ENCODE measurements around the gene ARHGEF7. TPM values are rescaled to one million over a fixed set of nuclear protein-coding genes. Genes with fewer than 3 reads are reported as not detected.

Gene ARHGEF7
- total RNA-seq, 3 donors from 2014 or later (not counting 1 experiment from before 2014, with no cell fraction given) = 99.9 to 135 (median 105) TPM

DNA sequence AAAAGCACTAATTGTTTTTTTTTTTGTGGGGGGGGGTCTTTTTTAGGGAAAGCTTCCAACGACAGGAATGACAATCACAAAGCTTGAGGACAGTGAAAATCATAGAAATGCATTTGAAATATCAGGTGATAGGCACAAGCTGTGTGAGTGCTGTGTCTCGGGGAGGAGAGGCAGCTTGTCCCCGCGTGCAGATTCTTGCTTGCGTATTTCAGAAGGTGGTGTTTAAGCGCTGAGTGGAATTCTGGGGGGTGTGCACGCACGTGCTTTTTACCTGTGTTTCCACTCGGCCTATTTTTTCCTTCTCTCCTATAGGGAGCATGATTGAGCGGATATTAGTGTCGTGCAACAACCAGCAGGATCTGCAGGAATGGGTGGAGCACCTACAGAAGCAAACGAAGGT lies 165.1 kb downstream of the ARHGEF7 start:
- no peak overlapping the region for H3K27ac Mint-ChIP-seq
- intact Hi-C loops (cut with micrococcal nuclease) = no loop called here
- TF ChIP-seq, protein P1, sequence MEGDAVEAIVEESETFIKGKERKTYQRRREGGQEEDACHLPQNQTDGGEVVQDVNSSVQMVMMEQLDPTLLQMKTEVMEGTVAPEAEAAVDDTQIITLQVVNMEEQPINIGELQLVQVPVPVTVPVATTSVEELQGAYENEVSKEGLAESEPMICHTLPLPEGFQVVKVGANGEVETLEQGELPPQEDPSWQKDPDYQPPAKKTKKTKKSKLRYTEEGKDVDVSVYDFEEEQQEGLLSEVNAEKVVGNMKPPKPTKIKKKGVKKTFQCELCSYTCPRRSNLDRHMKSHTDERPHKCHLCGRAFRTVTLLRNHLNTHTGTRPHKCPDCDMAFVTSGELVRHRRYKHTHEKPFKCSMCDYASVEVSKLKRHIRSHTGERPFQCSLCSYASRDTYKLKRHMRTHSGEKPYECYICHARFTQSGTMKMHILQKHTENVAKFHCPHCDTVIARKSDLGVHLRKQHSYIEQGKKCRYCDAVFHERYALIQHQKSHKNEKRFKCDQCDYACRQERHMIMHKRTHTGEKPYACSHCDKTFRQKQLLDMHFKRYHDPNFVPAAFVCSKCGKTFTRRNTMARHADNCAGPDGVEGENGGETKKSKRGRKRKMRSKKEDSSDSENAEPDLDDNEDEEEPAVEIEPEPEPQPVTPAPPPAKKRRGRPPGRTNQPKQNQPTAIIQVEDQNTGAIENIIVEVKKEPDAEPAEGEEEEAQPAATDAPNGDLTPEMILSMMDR (IDR thresholded peaks at IDR 0.05) = no peak
- no peaks in the 10 kb centered on the region for H3K4me1 Mint-ChIP-seq
- DNase-seq = no peak
- H3K9me3 Mint-ChIP-seq = no peaks in the 10 kb centered on the region
- H3K4me1 ChIP-seq (ENCODE audit: control insufficient read depth, insufficient read depth, low read length) = no peaks in the 10 kb centered on the region
- H3K36me3 ChIP-seq (ENCODE audit: control insufficient read depth, insufficient read depth, low read length) = peaks cover 84% of the 10 kb centered on the region
- WGBS (ENCODE audit: insufficient coverage) = 97% methylated on average over 12 of the region's 12 CpGs
- H3K27ac ChIP-seq (ENCODE audit: low read length) = no peak overlapping the region
- no peaks in the 10 kb centered on the region for H3K27me3 ChIP-seq (ENCODE audit: control insufficient read depth, insufficient read depth, low read length)
- no peak for ATAC-seq
- no peak overlapping the region for H3K4me3 Mint-ChIP-seq
- no peaks in the 10 kb centered on the region for H3K9me3 ChIP-seq (ENCODE audit: control insufficient read depth, insufficient read depth, low read length)
- H3K36me3 Mint-ChIP-seq = peaks cover 5% of the 10 kb centered on the region
- H3K4me3 ChIP-seq (ENCODE audit: low read length) = no peak overlapping the region
- no peaks in the 10 kb centered on the region for H3K27me3 Mint-ChIP-seq (ENCODE audit: low read depth in 2 of 2)

DNA sequence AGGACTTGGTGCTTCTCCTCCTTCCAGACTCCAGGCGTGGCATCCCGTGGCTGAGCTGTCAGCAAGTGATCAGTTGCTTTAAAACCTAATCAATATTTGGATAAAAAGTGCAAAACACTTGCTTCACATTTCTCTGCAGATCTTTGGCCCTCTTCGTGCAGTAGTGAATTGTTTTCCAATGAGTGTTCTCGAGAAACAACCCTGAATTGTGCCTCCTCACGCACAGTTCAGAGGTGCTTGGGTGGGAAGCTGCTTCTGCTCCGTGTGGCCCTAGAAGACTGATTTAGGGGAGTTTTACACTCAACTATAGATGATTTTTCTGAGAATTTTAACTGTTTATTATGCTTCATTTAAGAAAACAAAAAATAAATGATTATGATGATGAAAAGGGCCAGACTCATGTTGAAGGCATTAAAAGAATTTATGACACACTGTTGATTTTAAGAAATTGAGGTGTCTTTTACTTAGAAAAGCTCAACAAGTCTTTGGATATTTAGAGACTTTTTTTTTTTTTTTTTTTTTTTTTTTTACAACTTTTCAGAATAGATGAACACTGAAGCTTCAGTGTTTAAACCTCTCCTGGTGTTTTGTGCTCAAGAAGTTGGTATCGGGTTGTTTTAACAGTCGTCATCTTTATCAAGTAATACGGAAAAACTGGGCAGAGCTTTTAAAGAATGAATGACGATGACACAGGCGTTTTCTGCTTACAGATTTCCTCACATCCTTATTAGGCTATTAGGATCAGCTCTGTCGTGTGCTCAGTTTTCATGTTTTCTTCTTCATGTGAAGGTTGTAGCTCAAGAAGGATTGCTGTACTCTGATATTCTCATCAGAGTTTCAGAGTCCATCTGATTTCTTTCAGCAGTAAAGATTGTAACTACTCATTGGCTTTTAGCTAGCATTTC lies 165.8 kb downstream of the ARHGEF7 start:
- H3K4me3 ChIP-seq (ENCODE audit: low read length) = no peak overlapping the region
- H3K4me1 ChIP-seq (ENCODE audit: control insufficient read depth, insufficient read depth, low read length) = no peaks in the 10 kb centered on the region
- no peaks in the 10 kb centered on the region for H3K9me3 ChIP-seq (ENCODE audit: control insufficient read depth, insufficient read depth, low read length)
- peaks cover 83% of the 10 kb centered on the region for H3K36me3 ChIP-seq (ENCODE audit: control insufficient read depth, insufficient read depth, low read length)
- H3K27me3 ChIP-seq (ENCODE audit: control insufficient read depth, insufficient read depth, low read length) = no peaks in the 10 kb centered on the region
- no peak for DNase-seq
- H3K4me1 Mint-ChIP-seq = no peaks in the 10 kb centered on the region
- H3K9me3 Mint-ChIP-seq = no peaks in the 10 kb centered on the region
- no peak for ATAC-seq
- 97% methylated on average over 12 of the region's 12 CpGs for WGBS (ENCODE audit: insufficient coverage)
- H3K4me3 Mint-ChIP-seq = no peak overlapping the region
- no peak overlapping the region for H3K27ac Mint-ChIP-seq
- H3K36me3 Mint-ChIP-seq = peaks cover 5% of the 10 kb centered on the region
- H3K27me3 Mint-ChIP-seq (ENCODE audit: low read depth in 2 of 2) = no peaks in the 10 kb centered on the region
- no peak overlapping the region for H3K27ac ChIP-seq (ENCODE audit: low read length)
- intact Hi-C loops (cut with micrococcal nuclease) = no loop called here
- TF ChIP-seq, protein P1 (IDR thresholded peaks at IDR 0.05) = no peak

DNA sequence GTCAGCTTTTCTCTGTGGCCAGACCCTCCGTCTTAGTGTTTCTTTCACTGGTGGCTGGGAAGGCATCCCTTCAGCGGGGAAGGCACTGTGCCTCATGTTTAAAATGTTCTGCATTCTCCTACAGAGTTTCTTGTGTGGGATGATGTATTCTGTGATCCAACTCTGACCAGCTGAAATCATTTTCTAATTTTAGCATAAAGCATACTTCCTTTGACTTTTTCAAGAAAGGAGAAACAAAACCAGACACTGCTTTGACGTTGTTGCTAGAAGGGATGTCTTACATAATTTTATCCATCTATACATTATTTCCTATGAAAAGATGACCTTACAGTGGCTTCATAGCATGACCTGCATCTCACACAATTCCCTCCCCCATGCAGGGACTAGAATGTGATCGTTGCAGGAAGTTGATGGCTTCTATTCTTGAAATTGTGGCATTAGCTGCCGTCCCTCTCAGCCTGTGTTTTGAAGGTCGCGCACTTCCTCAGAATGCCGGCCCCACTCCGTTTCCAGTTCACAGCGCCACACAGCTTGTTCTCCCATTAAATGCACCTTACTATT lies 166.7 kb downstream of the ARHGEF7 start:
- H3K27ac Mint-ChIP-seq = no peak overlapping the region

More for the DNA sequence above, 166.7 kb downstream of the ARHGEF7 start:
- DNase-seq (no peak), ATAC-seq (no peak)
- no peaks in the 10 kb centered on the region for H3K4me1 Mint-ChIP-seq
- Histone ChIP-seq H3K27me3 (ENCODE audit: control insufficient read depth, insufficient read depth, low read length) (no peaks in the 10 kb centered on the region), H3K36me3 (ENCODE audit: control insufficient read depth, insufficient read depth, low read length) (peaks cover 82% of the 10 kb centered on the region), H3K4me3 (ENCODE audit: low read length) (no peak overlapping the region), H3K4me1 (ENCODE audit: control insufficient read depth, insufficient read depth, low read length) (no peaks in the 10 kb centered on the region), H3K9me3 (ENCODE audit: control insufficient read depth, insufficient read depth, low read length) (no peaks in the 10 kb centered on the region), H3K27ac (ENCODE audit: low read length) (no peak overlapping the region)
- intact Hi-C loops (cut with micrococcal nuclease) = no loop called here
- no peaks in the 10 kb centered on the region for H3K27me3 Mint-ChIP-seq (ENCODE audit: low read depth in 2 of 2)
- H3K36me3 Mint-ChIP-seq = peaks cover 5% of the 10 kb centered on the region
- WGBS (ENCODE audit: insufficient coverage) = 88% methylated on average over 10 of the region's 10 CpGs
- TF ChIP-seq, protein P1 (IDR thresholded peaks at IDR 0.05) = no peak
- no peaks in the 10 kb centered on the region for H3K9me3 Mint-ChIP-seq
- H3K4me3 Mint-ChIP-seq = no peak overlapping the region

Measured in natural killer cell (primary cell).